Measurements from ENCODE around the gene KRTAP10-4. TPM values are rescaled to one million over a fixed set of nuclear protein-coding genes. Genes with fewer than 3 reads are reported as not detected.

The KRTAP10-4 gene
- total RNA-seq, 2 donors from 2014 or later, result not detected

GRCh38 chr21:44615911-44616590, 42.5 kb downstream of the KRTAP10-4 start:
- no peaks in the 10 kb centered on the region for H3K9me3 ChIP-seq
- no peaks in the 10 kb centered on the region for H3K27me3 ChIP-seq (replicated peaks; ENCODE audit: insufficient read depth)
- no peaks in the 10 kb centered on the region for H3K4me1 ChIP-seq (replicated peaks)
- DNase-seq (ENCODE audit: low spot score), result no peak
- WGBS, result 73% methylated on average over 16 of the region's 17 CpGs
- no peak overlapping the region for H3K4me3 ChIP-seq
- H3K36me3 ChIP-seq, result no peaks in the 10 kb centered on the region
- H3K27ac ChIP-seq, result no peak overlapping the region
- TF ChIP-seq POLR2AphosphoS5 (IDR thresholded peaks at IDR 0.05) (no peak), CTCF (IDR thresholded peaks at IDR 0.05) (no peak), POLR2A (IDR thresholded peaks at IDR 0.05) (no peak)
- intact Hi-C loops (cut with DNase I), result no loop called here

GRCh38 chr21:44616591-44616926, 43.0 kb downstream of the KRTAP10-4 start:
- WGBS, result 51% methylated on average over 16 of the region's 16 CpGs
- Histone ChIP-seq H3K9me3 (no peaks in the 10 kb centered on the region), H3K27ac (no peak overlapping the region), H3K36me3 (no peaks in the 10 kb centered on the region), H3K27me3 (replicated peaks; ENCODE audit: insufficient read depth) (no peaks in the 10 kb centered on the region), H3K4me1 (replicated peaks) (no peaks in the 10 kb centered on the region), H3K4me3 (no peak overlapping the region)
- TF ChIP-seq POLR2AphosphoS5 (IDR thresholded peaks at IDR 0.05) (no peak), POLR2A (IDR thresholded peaks at IDR 0.05) (no peak), CTCF (IDR thresholded peaks at IDR 0.05) (no peak)
- no peak for DNase-seq (ENCODE audit: low spot score)
- intact Hi-C loops (cut with DNase I), result no loop called here

GRCh38 chr21:44617071-44617501, 43.6 kb downstream of the KRTAP10-4 start:
- WGBS, result 69% methylated on average over 8 of the region's 8 CpGs
- TF ChIP-seq CTCF (IDR thresholded peaks at IDR 0.05) (no peak), POLR2AphosphoS5 (IDR thresholded peaks at IDR 0.05) (no peak), POLR2A (IDR thresholded peaks at IDR 0.05) (no peak)
- Histone ChIP-seq H3K27me3 (replicated peaks; ENCODE audit: insufficient read depth) (no peaks in the 10 kb centered on the region), H3K4me3 (no peak overlapping the region), H3K36me3 (no peaks in the 10 kb centered on the region), H3K4me1 (replicated peaks) (no peaks in the 10 kb centered on the region), H3K9me3 (no peaks in the 10 kb centered on the region), H3K27ac (no peak overlapping the region)
- intact Hi-C loops (cut with DNase I), result no loop called here
- DNase-seq (ENCODE audit: low spot score), result no peak

GRCh38 chr21:44618504-44618903, 45.0 kb downstream of the KRTAP10-4 start:
- intact Hi-C loops (cut with DNase I), result no loop called here
- no peaks in the 10 kb centered on the region for H3K9me3 ChIP-seq
- H3K36me3 ChIP-seq, result no peaks in the 10 kb centered on the region
- TF ChIP-seq CTCF (IDR thresholded peaks at IDR 0.05) (no peak), POLR2AphosphoS5 (IDR thresholded peaks at IDR 0.05) (no peak), POLR2A (IDR thresholded peaks at IDR 0.05) (no peak)
- H3K27me3 ChIP-seq (replicated peaks; ENCODE audit: insufficient read depth), result no peaks in the 10 kb centered on the region
- no peaks in the 10 kb centered on the region for H3K4me1 ChIP-seq (replicated peaks)
- no peak overlapping the region for H3K27ac ChIP-seq
- DNase-seq (ENCODE audit: low spot score), result no peak
- H3K4me3 ChIP-seq, result no peak overlapping the region
- 44% methylated on average over 4 of the region's 4 CpGs for WGBS

- TF ChIP-seq POLR2A (IDR thresholded peaks at IDR 0.05) (no peak), CTCF (IDR thresholded peaks at IDR 0.05) (no peak), POLR2AphosphoS5 (IDR thresholded peaks at IDR 0.05) (no peak)
- H3K4me1 ChIP-seq (replicated peaks), result no peaks in the 10 kb centered on the region
- H3K27me3 ChIP-seq (replicated peaks; ENCODE audit: insufficient read depth), result no peaks in the 10 kb centered on the region
- intact Hi-C loops (cut with DNase I), result no loop called here
- no peak for DNase-seq (ENCODE audit: low spot score)
- H3K27ac ChIP-seq, result no peak overlapping the region
- no peak overlapping the region for H3K4me3 ChIP-seq
- 61% methylated on average over 3 of the region's 3 CpGs for WGBS
- H3K36me3 ChIP-seq, result no peaks in the 10 kb centered on the region
- H3K9me3 ChIP-seq, result no peaks in the 10 kb centered on the region
Observed at GRCh38 chr21:44618909-44619308, 45.4 kb downstream of the KRTAP10-4 start.

All from prostate gland (tissue), 2 donors.